ENCODE measurements around the gene ZMIZ1. TPM values are rescaled to one million over a fixed set of nuclear protein-coding genes. Genes with fewer than 3 reads are reported as not detected.

Gene ZMIZ1
- total RNA-seq, 1 donor from 2014 or later = 66.3 TPM

- DNase-seq = peak; percentile 60
- Mint-ChIP-seq H3K36me3 (ENCODE audit: low read depth) (peaks cover 61% of the 10 kb centered on the region), H3K4me1 (peaks cover 47% of the 10 kb centered on the region), H3K4me3 (peak overlapping the region; percentile 93), H3K27me3 (no peaks in the 10 kb centered on the region), H3K27ac (peak overlapping the region; percentile 36), H3K9me3 (no peaks in the 10 kb centered on the region)
- intact Hi-C loops (cut with micrococcal nuclease) = loop anchor here (5.0 to 10.0 kb wide), 2 partner anchors 375 to 1318 kb away; partner anchors contain the start of gene RPS24
Measured at GRCh38 chr10:79349766-79350406, 281.1 kb downstream of the ZMIZ1 start.

GRCh38 chr10:79350407-79351154, 281.8 kb downstream of the ZMIZ1 start:
- DNase-seq = peak; percentile 57
- Mint-ChIP-seq H3K9me3 (no peaks in the 10 kb centered on the region), H3K36me3 (ENCODE audit: low read depth) (peaks cover 68% of the 10 kb centered on the region), H3K27ac (no peak overlapping the region), H3K4me1 (peaks cover 47% of the 10 kb centered on the region), H3K4me3 (peak overlapping the region; percentile 93), H3K27me3 (no peaks in the 10 kb centered on the region)
- intact Hi-C loops (cut with micrococcal nuclease) = no loop called here

- DNase-seq = peak; percentile 57
- Mint-ChIP-seq H3K27me3 (no peaks in the 10 kb centered on the region), H3K4me1 (peaks cover 52% of the 10 kb centered on the region), H3K27ac (no peak overlapping the region), H3K36me3 (ENCODE audit: low read depth) (peaks cover 76% of the 10 kb centered on the region), H3K9me3 (no peaks in the 10 kb centered on the region), H3K4me3 (no peak overlapping the region)
- intact Hi-C loops (cut with micrococcal nuclease) = no loop called here
Measured at GRCh38 chr10:79351332-79351731, 282.6 kb downstream of the ZMIZ1 start.

GRCh38 chr10:79352035-79352877, 283.5 kb downstream of the ZMIZ1 start:
- H3K27ac Mint-ChIP-seq = peak overlapping the region; percentile 70
- H3K9me3 Mint-ChIP-seq = no peaks in the 10 kb centered on the region
- intact Hi-C loops (cut with micrococcal nuclease) = no loop called here
- peak; percentile 55 for DNase-seq
- peaks cover 49% of the 10 kb centered on the region for H3K4me1 Mint-ChIP-seq
- H3K36me3 Mint-ChIP-seq (ENCODE audit: low read depth) = peaks cover 82% of the 10 kb centered on the region
- no peaks in the 10 kb centered on the region for H3K27me3 Mint-ChIP-seq
- H3K4me3 Mint-ChIP-seq = peak overlapping the region; percentile 23

GRCh38 chr10:79353000-79353406, 284.2 kb downstream of the ZMIZ1 start:
- intact Hi-C loops (cut with micrococcal nuclease) = no loop called here
- H3K4me1 Mint-ChIP-seq = peaks cover 49% of the 10 kb centered on the region
- H3K27ac Mint-ChIP-seq = no peak overlapping the region

GRCh38 chr10:79353726-79354125, 285.0 kb downstream of the ZMIZ1 start:
- peak overlapping the region; percentile 17 for H3K27ac Mint-ChIP-seq
- H3K4me1 Mint-ChIP-seq = peaks cover 46% of the 10 kb centered on the region
- H3K27me3 Mint-ChIP-seq = no peaks in the 10 kb centered on the region
- no peak for DNase-seq
- H3K36me3 Mint-ChIP-seq (ENCODE audit: low read depth) = peaks cover 79% of the 10 kb centered on the region
- H3K4me3 Mint-ChIP-seq = peak overlapping the region; percentile 1
- no peaks in the 10 kb centered on the region for H3K9me3 Mint-ChIP-seq
- intact Hi-C loops (cut with micrococcal nuclease) = no loop called here

More at GRCh38 chr10:79353000-79353406, 284.2 kb downstream of the ZMIZ1 start:
- no peaks in the 10 kb centered on the region for H3K27me3 Mint-ChIP-seq
- H3K4me3 Mint-ChIP-seq = no peak overlapping the region
- peaks cover 83% of the 10 kb centered on the region for H3K36me3 Mint-ChIP-seq (ENCODE audit: low read depth)
- H3K9me3 Mint-ChIP-seq = no peaks in the 10 kb centered on the region
- DNase-seq = peak; percentile 51

- Mint-ChIP-seq H3K9me3 (no peaks in the 10 kb centered on the region), H3K4me1 (peaks cover 43% of the 10 kb centered on the region), H3K27me3 (no peaks in the 10 kb centered on the region), H3K4me3 (no peak overlapping the region), H3K27ac (no peak overlapping the region), H3K36me3 (ENCODE audit: low read depth) (peaks cover 76% of the 10 kb centered on the region)
- intact Hi-C loops (cut with micrococcal nuclease) = no loop called here
- DNase-seq = no peak
Measured at GRCh38 chr10:79354141-79354540, 285.4 kb downstream of the ZMIZ1 start.

- Mint-ChIP-seq H3K27ac (no peak overlapping the region), H3K4me1 (peaks cover 39% of the 10 kb centered on the region), H3K4me3 (no peak overlapping the region), H3K36me3 (ENCODE audit: low read depth) (peaks cover 71% of the 10 kb centered on the region), H3K27me3 (no peaks in the 10 kb centered on the region), H3K9me3 (no peaks in the 10 kb centered on the region)
- intact Hi-C loops (cut with micrococcal nuclease) = no loop called here
- no peak for DNase-seq
Measured at GRCh38 chr10:79354615-79355014, 285.8 kb downstream of the ZMIZ1 start.

GRCh38 chr10:79355420-79356017, 286.8 kb downstream of the ZMIZ1 start:
- Mint-ChIP-seq H3K4me3 (no peak overlapping the region), H3K4me1 (peaks cover 32% of the 10 kb centered on the region), H3K36me3 (ENCODE audit: low read depth) (peaks cover 64% of the 10 kb centered on the region), H3K27ac (peak overlapping the region; percentile 46), H3K9me3 (no peaks in the 10 kb centered on the region), H3K27me3 (no peaks in the 10 kb centered on the region)
- intact Hi-C loops (cut with micrococcal nuclease) = no loop called here
- DNase-seq = no peak

GRCh38 chr10:79356104-79356503, 287.3 kb downstream of the ZMIZ1 start:
- H3K4me3 Mint-ChIP-seq = no peak overlapping the region
- no peaks in the 10 kb centered on the region for H3K27me3 Mint-ChIP-seq
- intact Hi-C loops (cut with micrococcal nuclease) = no loop called here
- H3K9me3 Mint-ChIP-seq = no peaks in the 10 kb centered on the region
- peaks cover 63% of the 10 kb centered on the region for H3K36me3 Mint-ChIP-seq (ENCODE audit: low read depth)
- no peak for DNase-seq
- H3K4me1 Mint-ChIP-seq = peaks cover 30% of the 10 kb centered on the region
- peak overlapping the region; percentile 46 for H3K27ac Mint-ChIP-seq

- Mint-ChIP-seq H3K4me1 (peaks cover 38% of the 10 kb centered on the region), H3K27ac (no peak overlapping the region), H3K9me3 (no peaks in the 10 kb centered on the region), H3K27me3 (peaks cover 4% of the 10 kb centered on the region), H3K36me3 (ENCODE audit: low read depth) (peaks cover 55% of the 10 kb centered on the region), H3K4me3 (no peak overlapping the region)
- no peak for DNase-seq
- intact Hi-C loops (cut with micrococcal nuclease) = no loop called here
Measured at GRCh38 chr10:79357180-79357579, 288.4 kb downstream of the ZMIZ1 start.

GRCh38 chr10:79358811-79359210, 290.0 kb downstream of the ZMIZ1 start:
- intact Hi-C loops (cut with micrococcal nuclease) = no loop called here
- no peak overlapping the region for H3K27ac Mint-ChIP-seq
- peaks cover 28% of the 10 kb centered on the region for H3K4me1 Mint-ChIP-seq
- no peak overlapping the region for H3K4me3 Mint-ChIP-seq
- DNase-seq = no peak
- peaks cover 7% of the 10 kb centered on the region for H3K27me3 Mint-ChIP-seq
- peaks cover 40% of the 10 kb centered on the region for H3K36me3 Mint-ChIP-seq (ENCODE audit: low read depth)
- no peaks in the 10 kb centered on the region for H3K9me3 Mint-ChIP-seq

- H3K4me1 Mint-ChIP-seq = peaks cover 22% of the 10 kb centered on the region
- no peaks in the 10 kb centered on the region for H3K9me3 Mint-ChIP-seq
- DNase-seq = no peak
- no peak overlapping the region for H3K27ac Mint-ChIP-seq
- peaks cover 18% of the 10 kb centered on the region for H3K27me3 Mint-ChIP-seq
- intact Hi-C loops (cut with micrococcal nuclease) = no loop called here
- H3K36me3 Mint-ChIP-seq (ENCODE audit: low read depth) = peaks cover 29% of the 10 kb centered on the region
- H3K4me3 Mint-ChIP-seq = no peak overlapping the region
Measured at GRCh38 chr10:79359816-79360498, 291.2 kb downstream of the ZMIZ1 start.
